ENCODE data around the gene PROSER2. TPM values are rescaled to one million over a fixed set of nuclear protein-coding genes. Genes with fewer than 3 reads are reported as not detected.

The PROSER2 gene
- total RNA-seq, 2 donors from 2014 or later, result 6.2 to 9.5 TPM

- Histone ChIP-seq H3K27ac (no peak overlapping the region), H3K9me3 (no peaks in the 10 kb centered on the region), H3K36me3 (peaks cover 5% of the 10 kb centered on the region), H3K4me1 (ENCODE audit: control insufficient read depth in 1 of 2, low read depth in 2 of 2) (no peaks in the 10 kb centered on the region), H3K4me3 (no peak overlapping the region), H3K27me3 (replicated peaks; ENCODE audit: insufficient read depth) (no peaks in the 10 kb centered on the region)
- ATAC-seq (ENCODE audit: insufficient number of reproducible peaks, low FRiP score, low read depth) (no peak), DNase-seq (ENCODE audit: low spot score) (no peak)
- TF ChIP-seq CTCF (IDR thresholded peaks at IDR 0.05), result no peak
Observed at GRCh38 chr10:11858093-11858492, 34.9 kb downstream of the PROSER2 start.

- ATAC-seq (ENCODE audit: insufficient number of reproducible peaks, low FRiP score, low read depth), result no peak
- H3K4me1 ChIP-seq (ENCODE audit: control insufficient read depth in 1 of 2, low read depth in 2 of 2), result no peaks in the 10 kb centered on the region
- no peak overlapping the region for H3K27ac ChIP-seq
- H3K36me3 ChIP-seq, result no peaks in the 10 kb centered on the region
- H3K9me3 ChIP-seq, result no peaks in the 10 kb centered on the region
- H3K27me3 ChIP-seq (replicated peaks; ENCODE audit: insufficient read depth), result no peaks in the 10 kb centered on the region
- DNase-seq (ENCODE audit: low spot score), result no peak
- H3K4me3 ChIP-seq, result no peak overlapping the region
- TF ChIP-seq CTCF (IDR thresholded peaks at IDR 0.05), result no peak
Observed at GRCh38 chr10:11861341-11861740, 38.2 kb downstream of the PROSER2 start.

GRCh38 chr10:11861811-11862428 is 38.8 kb downstream of the PROSER2 start:
- DNase-seq (ENCODE audit: low spot score) (no peak), ATAC-seq (ENCODE audit: insufficient number of reproducible peaks, low FRiP score, low read depth) (no peak)
- Histone ChIP-seq H3K4me1 (ENCODE audit: control insufficient read depth in 1 of 2, low read depth in 2 of 2) (no peaks in the 10 kb centered on the region), H3K9me3 (no peaks in the 10 kb centered on the region), H3K4me3 (no peak overlapping the region), H3K27ac (no peak overlapping the region), H3K27me3 (replicated peaks; ENCODE audit: insufficient read depth) (no peaks in the 10 kb centered on the region), H3K36me3 (no peaks in the 10 kb centered on the region)
- no peak for TF ChIP-seq CTCF (IDR thresholded peaks at IDR 0.05)

- no peak for DNase-seq (ENCODE audit: low spot score)
Observed at GRCh38 chr10:11863353-11864109, 40.4 kb downstream of the PROSER2 start.

More at GRCh38 chr10:11863353-11864109, 40.4 kb downstream of the PROSER2 start:
- Histone ChIP-seq H3K27me3 (replicated peaks; ENCODE audit: insufficient read depth) (no peaks in the 10 kb centered on the region), H3K4me1 (ENCODE audit: control insufficient read depth in 1 of 2, low read depth in 2 of 2) (no peaks in the 10 kb centered on the region), H3K9me3 (no peaks in the 10 kb centered on the region), H3K4me3 (peak overlapping the region; percentile 45), H3K36me3 (no peaks in the 10 kb centered on the region), H3K27ac (no peak overlapping the region)
- ATAC-seq (ENCODE audit: insufficient number of reproducible peaks, low FRiP score, low read depth), result no peak
- no peak for TF ChIP-seq CTCF (IDR thresholded peaks at IDR 0.05)
